Skin epidermis (tissue), 12 donors: ENCODE data around the gene NFATC2.
"Not testable (repeated sequence)": the region's sequence is repeated elsewhere in the genome, so short reads cannot be mapped to it uniquely, and the experiment has no call there.

ENCODE experiments used
- H3K27ac ChIP-seq, 21 experiments: fragments of 200-600 bp; sonication (generic) in 11 of 21; one replicate each; pipeline ENCODE4 v1.5.0; 2020; ENCODE audit warnings: mild to moderate bottlenecking in 3 of 21, inconsistent platforms in 2 of 21, moderate library complexity in 2 of 21
- H3K4me3 ChIP-seq, 7 experiments: fragments of 200-600 bp; sonication (generic) in 2 of 7; one replicate each; pipeline ENCODE4 v1.5.0; 2020; ENCODE audit warnings: inconsistent platforms in 2 of 7, mild to moderate bottlenecking in 2 of 7, moderate library complexity in 1 of 7

The NFATC2 gene

GRCh38 chr20:51569815-51570738 is 27.6 kb upstream of the NFATC2 start:
- no peak overlapping the region for H3K4me3 ChIP-seq
- peak overlapping the region in 8 of 21 experiments; percentile 0 to 75 (median 30) for H3K27ac ChIP-seq

- H3K4me3 ChIP-seq, result not testable (repeated sequence)
These were observed 26.0 kb upstream of the NFATC2 start for GRCh38 chr20:51568533-51568932.

GRCh38 chr20:51567622-51568021 is 25.1 kb upstream of the NFATC2 start:
- no peak overlapping the region for H3K27ac ChIP-seq
- H3K4me3 ChIP-seq, result no peak overlapping the region

More at GRCh38 chr20:51568533-51568932, 26.0 kb upstream of the NFATC2 start:
- not testable (repeated sequence) for H3K27ac ChIP-seq

GRCh38 chr20:51566594-51566993 is 24.1 kb upstream of the NFATC2 start:
- H3K4me3 ChIP-seq, result no peak overlapping the region
- H3K27ac ChIP-seq, result no peak overlapping the region

- H3K27ac ChIP-seq, result peak overlapping the region in 5 of 21 experiments; percentile 29 to 38 (median 32)
These were observed 23.0 kb upstream of the NFATC2 start for GRCh38 chr20:51565298-51566144.

GRCh38 chr20:51563486-51564332 is 21.2 kb upstream of the NFATC2 start:
- H3K4me3 ChIP-seq, result peak overlapping the region in 1 of 7 experiments; percentile 35
- peak overlapping the region in 15 of 21 experiments; percentile 19 to 94 (median 77) for H3K27ac ChIP-seq

More at GRCh38 chr20:51565298-51566144, 23.0 kb upstream of the NFATC2 start:
- no peak overlapping the region for H3K4me3 ChIP-seq

- H3K4me3 ChIP-seq, result peak overlapping the region in 4 of 7 experiments; percentile 21 to 43 (median 38)
These were observed 20.6 kb upstream of the NFATC2 start for GRCh38 chr20:51563174-51563485.

GRCh38 chr20:51562332-51563173 is 20.0 kb upstream of the NFATC2 start:
- peak overlapping the region in 20 of 21 experiments; percentile 9 to 94 (median 76) for H3K27ac ChIP-seq
- H3K4me3 ChIP-seq, result peak overlapping the region; percentile 16 to 43 (median 35)

More at GRCh38 chr20:51563174-51563485, 20.6 kb upstream of the NFATC2 start:
- H3K27ac ChIP-seq, result peak overlapping the region in 19 of 21 experiments; percentile 19 to 94 (median 72)

- peak overlapping the region; percentile 16 to 43 (median 35) for H3K4me3 ChIP-seq
- H3K27ac ChIP-seq, result peak overlapping the region in 20 of 21 experiments; percentile 9 to 94 (median 74)
These were observed 19.5 kb upstream of the NFATC2 start for GRCh38 chr20:51562027-51562331.

- peak overlapping the region in 1 of 7 experiments; percentile 43 for H3K4me3 ChIP-seq
These were observed 18.2 kb upstream of the NFATC2 start for GRCh38 chr20:51560550-51561307.

GRCh38 chr20:51560042-51560441 is 17.5 kb upstream of the NFATC2 start:
- Histone ChIP-seq H3K4me3 (no peak overlapping the region), H3K27ac (no peak overlapping the region)

More at GRCh38 chr20:51560550-51561307, 18.2 kb upstream of the NFATC2 start:
- peak overlapping the region in 1 of 21 experiments; percentile 86 for H3K27ac ChIP-seq

- Histone ChIP-seq H3K27ac (peak overlapping the region in 2 of 21 experiments; percentile 36 to 46), H3K4me3 (no peak overlapping the region)
These were observed 12.1 kb upstream of the NFATC2 start for GRCh38 chr20:51554538-51555165.

GRCh38 chr20:51553897-51554486 is 11.5 kb upstream of the NFATC2 start:
- no peak overlapping the region for H3K4me3 ChIP-seq
- peak overlapping the region in 2 of 21 experiments; percentile 36 to 46 for H3K27ac ChIP-seq

- Histone ChIP-seq H3K4me3 (no peak overlapping the region), H3K27ac (no peak overlapping the region)
These were observed 8.7 kb upstream of the NFATC2 start for GRCh38 chr20:51551186-51551585.

- H3K27ac ChIP-seq, result no peak overlapping the region
- no peak overlapping the region for H3K4me3 ChIP-seq
These were observed 7.0 kb upstream of the NFATC2 start for GRCh38 chr20:51549474-51549873.

GRCh38 chr20:51547951-51548350 is 5.4 kb upstream of the NFATC2 start:
- H3K4me3 ChIP-seq, result no peak overlapping the region
- no peak overlapping the region for H3K27ac ChIP-seq

GRCh38 chr20:51545515-51545914 is 3.0 kb upstream of the NFATC2 start:
- Histone ChIP-seq H3K27ac (no peak overlapping the region), H3K4me3 (no peak overlapping the region)
